IPS-20b (cell line): ENCODE results near the gene SCAI.
"Not testable (repeated sequence)": the region's sequence is repeated elsewhere in the genome, so short reads cannot be mapped to it uniquely, and the experiment has no call there.

Experiments
- H3K27ac ChIP-seq: one replicate; pipeline ENCODE4 v1.5.1; 2013; ENCODE audit warnings: low read length
- H3K27me3 ChIP-seq: 2 replicates; pipeline ENCODE4 v1.6.1; 2013; ENCODE audit warnings: mild to moderate bottlenecking, low read length, inconsistent platforms; ENCODE audit not compliant: insufficient read depth
- H3K36me3 ChIP-seq: 2 replicates; pipeline ENCODE4 v1.6.1; 2013; ENCODE audit warnings: low read depth, mild to moderate bottlenecking, inconsistent platforms, low read length, moderate library complexity; ENCODE audit not compliant: insufficient read depth
- H3K4me1 ChIP-seq: 2 replicates; pipeline ENCODE4 v1.6.1; 2013; ENCODE audit warnings: mild to moderate bottlenecking, control low read depth, inconsistent platforms, low read length, moderate library complexity; ENCODE audit not compliant: insufficient read depth
- H3K4me3 ChIP-seq: 2 replicates; pipeline ENCODE4 v1.5.1; 2013; ENCODE audit warnings: mild to moderate bottlenecking, low read length, inconsistent platforms
- H3K9ac ChIP-seq: 2 replicates; pipeline ENCODE4 v1.6.1; 2013; ENCODE audit warnings: low read depth, mild to moderate bottlenecking, inconsistent platforms, low read length, moderate library complexity
- H3K9me3 ChIP-seq: 2 replicates; pipeline ENCODE4 v1.6.1; 2013; ENCODE audit warnings: mild to moderate bottlenecking, low read depth, low read length, inconsistent platforms; ENCODE audit not compliant: insufficient read depth

The SCAI gene

GRCh38 chr9:124983698-124984097, 159.6 kb downstream of the SCAI start:
- H3K36me3 ChIP-seq = peaks cover 24% of the 10 kb centered on the region
- H3K9ac ChIP-seq = no peak overlapping the region
- no peaks in the 10 kb centered on the region for H3K4me1 ChIP-seq
- H3K27ac ChIP-seq = no peak overlapping the region
- no peak overlapping the region for H3K4me3 ChIP-seq
- no peaks in the 10 kb centered on the region for H3K9me3 ChIP-seq
- no peaks in the 10 kb centered on the region for H3K27me3 ChIP-seq

GRCh38 chr9:124980431-124980830, 162.9 kb downstream of the SCAI start:
- peaks cover 20% of the 10 kb centered on the region for H3K36me3 ChIP-seq
- no peaks in the 10 kb centered on the region for H3K27me3 ChIP-seq
- H3K9me3 ChIP-seq = no peaks in the 10 kb centered on the region
- no peak overlapping the region for H3K9ac ChIP-seq
- no peak overlapping the region for H3K4me3 ChIP-seq
- H3K4me1 ChIP-seq = peaks cover 5% of the 10 kb centered on the region
- no peak overlapping the region for H3K27ac ChIP-seq

- no peaks in the 10 kb centered on the region for H3K27me3 ChIP-seq
- H3K9ac ChIP-seq = no peak overlapping the region
- H3K36me3 ChIP-seq = peaks cover 34% of the 10 kb centered on the region
- H3K27ac ChIP-seq = no peak overlapping the region
- H3K4me1 ChIP-seq = peaks cover 11% of the 10 kb centered on the region
- no peak overlapping the region for H3K4me3 ChIP-seq
- H3K9me3 ChIP-seq = no peaks in the 10 kb centered on the region
Observed at GRCh38 chr9:124975131-124975530, 168.2 kb downstream of the SCAI start.

- Histone ChIP-seq H3K27ac (no peak overlapping the region), H3K9ac (no peak overlapping the region), H3K9me3 (no peaks in the 10 kb centered on the region), H3K27me3 (no peaks in the 10 kb centered on the region), H3K36me3 (peaks cover 40% of the 10 kb centered on the region), H3K4me1 (peaks cover 11% of the 10 kb centered on the region), H3K4me3 (no peak overlapping the region)
Observed at GRCh38 chr9:124973807-124974206, 169.5 kb downstream of the SCAI start.

- no peak overlapping the region for H3K4me3 ChIP-seq
- no peaks in the 10 kb centered on the region for H3K9me3 ChIP-seq
- H3K27ac ChIP-seq = no peak overlapping the region
- peaks cover 11% of the 10 kb centered on the region for H3K4me1 ChIP-seq
- H3K27me3 ChIP-seq = no peaks in the 10 kb centered on the region
- H3K9ac ChIP-seq = no peak overlapping the region
- peaks cover 54% of the 10 kb centered on the region for H3K36me3 ChIP-seq
Observed at GRCh38 chr9:124972241-124972770, 171.0 kb downstream of the SCAI start.

GRCh38 chr9:124969401-124969800, 173.9 kb downstream of the SCAI start:
- Histone ChIP-seq H3K9me3 (no peaks in the 10 kb centered on the region), H3K27me3 (no peaks in the 10 kb centered on the region), H3K4me3 (no peak overlapping the region), H3K36me3 (peaks cover 47% of the 10 kb centered on the region), H3K27ac (no peak overlapping the region), H3K4me1 (no peaks in the 10 kb centered on the region), H3K9ac (no peak overlapping the region)

GRCh38 chr9:124968238-124968637, 175.1 kb downstream of the SCAI start:
- Histone ChIP-seq H3K36me3 (peaks cover 40% of the 10 kb centered on the region), H3K4me1 (no peaks in the 10 kb centered on the region), H3K27ac (no peak overlapping the region), H3K9me3 (no peaks in the 10 kb centered on the region), H3K4me3 (no peak overlapping the region), H3K9ac (no peak overlapping the region), H3K27me3 (no peaks in the 10 kb centered on the region)

- H3K4me3 ChIP-seq, H3K27me3 ChIP-seq, H3K4me1 ChIP-seq, H3K27ac ChIP-seq, H3K9ac ChIP-seq, H3K9me3 ChIP-seq: not testable (repeated sequence)
- peaks cover 26% of the 10 kb centered on the region for H3K36me3 ChIP-seq
Observed at GRCh38 chr9:124965775-124966568, 177.4 kb downstream of the SCAI start.

GRCh38 chr9:124964604-124965003, 178.7 kb downstream of the SCAI start:
- Histone ChIP-seq H3K9ac (no peak overlapping the region), H3K27me3 (no peaks in the 10 kb centered on the region), H3K4me1 (no peaks in the 10 kb centered on the region), H3K36me3 (peaks cover 22% of the 10 kb centered on the region; the same call in 1 of the 2 replicates), H3K27ac (no peak overlapping the region), H3K9me3 (no peaks in the 10 kb centered on the region), H3K4me3 (no peak overlapping the region)

- peaks cover 17% of the 10 kb centered on the region; the same call in 1 of the 2 replicates for H3K36me3 ChIP-seq
- no peak overlapping the region for H3K9ac ChIP-seq
- H3K27me3 ChIP-seq = no peaks in the 10 kb centered on the region
- no peak overlapping the region for H3K4me3 ChIP-seq
- H3K27ac ChIP-seq = no peak overlapping the region
- H3K4me1 ChIP-seq = no peaks in the 10 kb centered on the region
- H3K9me3 ChIP-seq = no peaks in the 10 kb centered on the region
Observed at GRCh38 chr9:124964056-124964455, 179.3 kb downstream of the SCAI start.

- Histone ChIP-seq H3K9me3 (no peaks in the 10 kb centered on the region), H3K4me1 (no peaks in the 10 kb centered on the region), H3K27ac (no peak overlapping the region), H3K4me3 (no peak overlapping the region), H3K27me3 (no peaks in the 10 kb centered on the region), H3K9ac (no peak overlapping the region), H3K36me3 (no peaks in the 10 kb centered on the region)
Observed at GRCh38 chr9:124960409-124960752, 182.9 kb downstream of the SCAI start.

- not testable (repeated sequence) for H3K9me3 ChIP-seq, H3K27ac ChIP-seq, H3K9ac ChIP-seq, H3K4me1 ChIP-seq, H3K27me3 ChIP-seq, H3K4me3 ChIP-seq, H3K36me3 ChIP-seq
Observed at GRCh38 chr9:124959671-124960408, 183.5 kb downstream of the SCAI start.
